WI38 (cell line): ENCODE results near the gene SLC7A14.
A peak's percentile ranks its signal among the peaks of the same experiment; 100 is the strongest.

ENCODE experiments used
- H3K4me3 ChIP-seq: 2 replicates; pipeline ENCODE4 v1.5.1; 2011; ENCODE audit warnings: low read depth, mild to moderate bottlenecking, control low read depth, low read length
- CTCF ChIP-seq: IDR thresholded peaks from 2 replicates; pipeline ENCODE4 v1.5.1; 2012; ENCODE audit warnings: low read depth, mild to moderate bottlenecking, control low read depth, low read length

SLC7A14 gene

DNA sequence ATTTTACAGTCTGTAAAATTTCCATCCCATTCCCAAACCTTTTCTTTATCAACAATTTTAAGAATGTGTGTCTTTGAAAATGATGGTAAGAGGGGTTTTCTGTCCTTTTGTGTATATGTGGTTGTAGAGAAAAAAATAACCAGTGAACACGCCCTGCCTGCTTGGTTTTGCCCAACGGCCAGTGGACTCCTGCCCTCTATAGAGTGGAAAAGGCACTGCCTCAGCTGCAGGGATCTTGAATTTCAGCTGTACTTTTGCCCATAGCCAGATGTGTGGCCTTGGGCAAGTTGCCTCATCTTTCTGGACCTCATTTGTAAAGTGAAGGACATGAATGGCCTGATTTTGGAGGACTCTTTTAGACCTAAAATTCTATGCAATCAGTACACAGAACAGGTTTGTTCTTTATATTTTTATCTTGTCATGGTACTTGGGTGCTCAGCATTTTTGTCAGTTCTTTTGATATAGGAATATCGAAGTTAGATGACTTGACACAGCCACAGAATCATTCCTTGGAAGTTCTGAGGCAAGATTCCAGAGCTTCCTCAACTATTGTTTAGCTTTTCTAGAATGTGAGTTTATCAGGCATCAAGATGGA, 86.2 kb downstream of the SLC7A14 start:
- TF ChIP-seq CTCF, result peak; percentile 47
- H3K4me3 ChIP-seq, result no peak overlapping the region

- H3K4me3 ChIP-seq, result no peak overlapping the region
- TF ChIP-seq CTCF, result no peak
Measured at GRCh38 chr3:170497207-170498095, 88.4 kb downstream of the SLC7A14 start.

DNA sequence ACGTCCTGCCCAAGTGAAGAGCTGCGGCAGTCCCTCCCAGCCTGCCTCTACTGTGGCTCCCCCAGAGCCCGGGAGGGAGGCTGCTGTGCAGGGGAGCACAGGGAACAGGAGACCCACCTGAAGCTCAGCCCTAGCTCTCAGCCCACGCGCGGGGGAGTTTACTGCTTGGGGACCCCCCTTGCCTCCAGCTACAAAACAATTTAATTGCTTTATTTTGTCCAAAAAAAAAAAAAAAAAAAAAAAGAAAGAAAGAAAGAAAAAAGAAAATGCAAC, 89.1 kb downstream of the SLC7A14 start:
- TF ChIP-seq CTCF, result no peak
- no peak overlapping the region for H3K4me3 ChIP-seq

DNA sequence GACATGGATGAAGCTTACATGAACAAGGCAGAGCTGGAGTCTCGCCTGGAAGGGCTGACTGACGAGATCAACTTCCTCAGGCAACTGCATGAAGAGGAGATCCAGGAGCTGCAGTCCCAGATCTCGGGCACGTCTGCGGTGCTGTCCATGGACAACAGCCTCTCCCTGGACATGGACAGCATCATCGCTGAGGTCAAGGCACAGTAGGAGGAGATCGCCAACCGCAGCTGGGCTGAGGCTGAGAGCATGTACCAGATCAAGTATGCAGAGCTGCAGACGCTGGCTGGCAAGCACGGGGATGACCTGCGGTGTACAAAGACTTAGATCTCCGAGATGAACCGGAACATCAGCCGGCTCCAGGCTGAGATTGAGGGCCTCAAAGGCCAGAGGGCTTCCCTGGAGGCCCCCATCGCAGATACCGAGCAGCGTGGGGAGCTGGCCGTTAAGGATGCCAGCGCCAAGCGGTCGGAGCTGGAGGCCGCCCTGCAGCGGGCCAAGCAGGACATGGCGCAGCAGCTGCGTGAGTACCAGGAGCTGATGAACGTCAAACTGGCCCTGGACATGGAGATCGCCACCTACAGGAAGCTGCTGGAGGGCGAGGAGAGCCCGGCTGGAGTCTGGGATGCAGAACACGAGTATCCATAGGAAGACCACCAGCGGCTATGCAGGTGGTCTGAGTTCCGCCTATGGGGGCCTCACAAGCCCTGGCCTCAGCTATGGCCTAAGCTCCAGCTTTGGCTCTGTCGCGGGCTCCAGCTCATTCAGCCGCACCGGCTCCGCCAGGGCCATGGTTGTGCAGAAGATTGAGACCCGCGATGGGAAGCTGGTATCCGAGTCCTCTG, 89.6 kb downstream of the SLC7A14 start:
- no peak for TF ChIP-seq CTCF
- no peak overlapping the region for H3K4me3 ChIP-seq

GRCh38 chr3:170494766-170495165, 91.1 kb downstream of the SLC7A14 start:
- no peak overlapping the region for H3K4me3 ChIP-seq
- TF ChIP-seq CTCF, result no peak

- no peak for TF ChIP-seq CTCF
- H3K4me3 ChIP-seq, result no peak overlapping the region
Measured at GRCh38 chr3:170493712-170494182, 92.1 kb downstream of the SLC7A14 start.

DNA sequence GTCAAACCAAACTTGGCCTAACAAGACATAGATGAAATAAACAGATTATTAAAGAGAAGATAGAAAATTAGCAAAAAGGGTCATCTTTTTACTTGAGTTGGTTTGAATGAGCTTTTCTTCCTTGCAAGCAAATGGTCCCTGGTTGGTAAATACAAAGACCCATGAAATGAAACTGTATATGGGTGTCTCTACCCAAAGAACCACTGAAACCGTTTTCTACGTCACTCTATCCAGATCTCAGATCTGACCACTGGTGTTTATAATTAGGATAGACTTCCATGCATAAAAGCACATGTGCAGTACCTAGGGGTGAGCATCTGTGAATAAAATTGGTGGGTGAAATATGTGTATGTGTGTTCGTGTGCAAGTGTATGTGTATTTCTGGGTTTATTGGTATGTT, 94.0 kb downstream of the SLC7A14 start:
- TF ChIP-seq CTCF, result no peak
- H3K4me3 ChIP-seq, result no peak overlapping the region
